ENCODE measurements around the gene SLC23A2.
"Not testable (repeated sequence)": the region's sequence is repeated elsewhere in the genome, so short reads cannot be mapped to it uniquely, and the experiment has no call there.

The SLC23A2 gene

DNA sequence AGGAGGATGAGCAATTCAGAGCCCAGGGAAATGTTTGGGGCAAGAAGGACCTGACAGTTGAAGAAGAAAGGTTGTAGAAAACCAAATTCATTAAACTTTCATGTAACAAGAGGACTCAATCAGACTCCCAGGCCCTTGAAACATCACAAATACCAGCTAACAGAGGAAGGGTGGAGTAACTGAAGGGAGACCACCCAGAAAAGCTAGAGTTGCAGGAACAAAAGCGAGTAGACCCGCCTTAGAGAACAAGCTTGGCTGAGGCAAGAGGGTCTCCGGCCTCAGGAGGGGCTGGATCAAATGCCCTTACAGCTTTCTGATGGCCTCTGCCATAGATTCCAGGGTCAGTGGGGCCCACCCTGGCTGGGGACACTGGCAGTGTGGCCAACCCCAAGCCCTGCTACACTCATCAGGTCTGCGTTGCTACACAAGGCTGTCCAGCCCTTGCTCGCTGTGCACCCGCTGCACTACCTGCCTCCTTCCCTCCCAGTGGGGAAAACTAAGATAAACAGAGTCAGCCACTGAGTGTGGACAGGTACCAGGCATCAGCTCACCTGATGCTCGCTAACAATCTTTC is 110.0 kb downstream of the SLC23A2 start:
- FAIRE-seq, result no peak
- no peak for DNase-seq (ENCODE audit: insufficient read length)
- TF ChIP-seq POLR2AphosphoS5 (IDR thresholded peaks at IDR 0.05; ENCODE audit: low read depth, low read length) (no peak), TAF1 (IDR thresholded peaks at IDR 0.05; ENCODE audit: borderline replicate concordance, low read depth, low read length) (no peak), POLR2A (IDR thresholded peaks at IDR 0.05; ENCODE audit: low read depth, low read length) (no peak)

DNA sequence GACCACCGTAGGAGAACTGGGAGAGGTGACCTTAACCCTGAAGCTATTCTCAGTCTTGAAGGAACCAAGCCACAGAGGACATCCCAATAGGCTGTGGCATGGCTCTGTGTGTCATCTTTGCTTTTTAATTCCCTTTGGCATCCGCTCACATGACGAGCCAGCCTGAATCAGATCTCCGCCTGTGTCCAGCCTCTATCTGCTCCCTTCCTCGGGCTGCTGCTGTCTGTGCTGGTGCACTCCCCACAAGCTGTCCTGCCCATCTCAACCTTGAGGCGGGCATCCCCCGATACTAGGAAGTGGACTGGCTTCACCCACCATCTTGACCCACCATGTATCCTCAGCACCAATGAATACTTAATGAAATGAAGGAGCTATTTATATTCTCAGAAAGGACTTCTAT is 111.9 kb downstream of the SLC23A2 start:
- DNase-seq (ENCODE audit: insufficient read length) (no peak), FAIRE-seq (no peak)
- TF ChIP-seq POLR2A (IDR thresholded peaks at IDR 0.05; ENCODE audit: low read depth, low read length), result no peak
- TF ChIP-seq POLR2AphosphoS5 (IDR thresholded peaks at IDR 0.05; ENCODE audit: low read depth, low read length), result no peak
- no peak for TF ChIP-seq TAF1 (IDR thresholded peaks at IDR 0.05; ENCODE audit: borderline replicate concordance, low read depth, low read length)

DNA sequence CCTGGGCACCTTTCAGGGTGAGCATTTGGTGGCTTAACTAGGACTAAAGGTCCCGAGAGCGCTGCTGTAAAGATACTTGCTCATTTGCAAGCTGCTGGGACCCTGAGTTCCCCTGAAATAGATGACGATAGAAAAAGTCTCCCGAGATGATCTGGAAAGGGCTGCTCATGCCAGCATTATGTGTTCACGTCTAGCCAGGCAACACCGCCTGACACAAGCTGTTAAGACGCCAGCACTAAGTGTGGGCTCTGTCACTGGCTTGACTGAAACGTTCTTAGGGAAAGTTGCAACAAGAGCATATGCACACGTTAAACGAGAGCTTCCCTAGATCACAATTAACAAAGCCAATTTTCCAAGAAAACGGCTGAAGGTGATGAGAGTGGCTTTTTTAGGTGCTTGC is 113.7 kb downstream of the SLC23A2 start:
- TF ChIP-seq POLR2AphosphoS5 (IDR thresholded peaks at IDR 0.05; ENCODE audit: low read depth, low read length) (no peak), POLR2A (IDR thresholded peaks at IDR 0.05; ENCODE audit: low read depth, low read length) (no peak), TAF1 (IDR thresholded peaks at IDR 0.05; ENCODE audit: borderline replicate concordance, low read depth, low read length) (no peak)
- no peak for DNase-seq (ENCODE audit: insufficient read length)
- FAIRE-seq, result no peak

DNA sequence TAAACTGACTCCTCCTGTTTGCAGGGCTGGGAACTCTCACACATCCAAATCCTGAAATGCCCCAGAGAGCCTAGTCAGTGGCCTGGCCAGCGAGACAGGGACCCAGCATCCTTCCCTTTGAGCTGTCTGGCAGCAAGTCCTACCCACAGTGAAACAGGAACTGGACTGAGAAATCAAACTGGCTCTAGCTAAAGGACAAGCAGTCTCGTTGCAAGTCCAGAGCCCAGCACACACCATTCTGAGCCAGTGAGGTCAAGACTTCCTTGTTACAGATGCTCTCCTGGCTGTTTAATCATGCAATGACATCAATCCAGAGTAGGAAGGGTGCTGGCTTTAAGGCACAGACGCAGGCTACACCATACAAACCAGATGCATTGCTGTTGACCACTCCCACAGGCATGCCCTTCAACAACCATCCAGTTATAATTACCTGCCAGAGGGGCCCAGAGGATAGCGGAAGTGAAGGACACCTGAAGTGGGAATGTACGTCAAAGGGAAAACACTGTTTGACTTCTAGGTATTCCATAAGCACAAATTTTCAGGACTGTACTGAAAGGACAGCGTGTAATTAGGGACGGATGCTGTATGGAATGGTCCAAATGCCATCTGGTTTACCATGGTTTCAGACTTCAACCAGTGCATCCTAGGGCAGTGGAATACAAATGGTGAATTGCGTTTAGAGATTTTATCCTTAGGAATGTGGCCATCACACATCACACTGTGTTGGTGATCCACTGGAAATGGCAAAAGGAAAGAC is 114.4 kb downstream of the SLC23A2 start:
- FAIRE-seq (no peak), DNase-seq (ENCODE audit: insufficient read length) (no peak)
- TF ChIP-seq TAF1 (IDR thresholded peaks at IDR 0.05; ENCODE audit: borderline replicate concordance, low read depth, low read length) (no peak), POLR2AphosphoS5 (IDR thresholded peaks at IDR 0.05; ENCODE audit: low read depth, low read length) (no peak), POLR2A (IDR thresholded peaks at IDR 0.05; ENCODE audit: low read depth, low read length) (no peak)

DNA sequence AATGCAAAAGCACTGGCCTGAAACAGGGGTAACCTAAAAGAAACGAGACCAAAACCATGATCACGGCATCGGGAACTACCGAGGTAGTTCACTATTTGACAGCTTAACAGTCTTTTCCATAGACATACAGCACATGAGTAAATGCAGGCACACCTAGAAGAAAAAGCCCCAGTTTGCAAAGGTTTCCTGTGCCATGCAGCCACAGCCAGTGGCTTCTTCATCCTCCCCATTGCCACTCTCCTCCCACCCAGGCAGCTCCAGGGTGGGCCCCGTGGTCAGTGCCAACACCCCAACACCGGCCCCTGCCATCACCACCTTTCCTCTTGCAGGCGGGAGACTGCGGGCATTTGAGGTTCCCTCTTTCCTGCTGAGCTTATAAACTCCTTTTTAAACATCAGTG is 115.4 kb downstream of the SLC23A2 start:
- DNase-seq (ENCODE audit: insufficient read length) (no peak), FAIRE-seq (no peak)
- TF ChIP-seq POLR2AphosphoS5 (IDR thresholded peaks at IDR 0.05; ENCODE audit: low read depth, low read length) (no peak), POLR2A (IDR thresholded peaks at IDR 0.05; ENCODE audit: low read depth, low read length) (no peak)

DNA sequence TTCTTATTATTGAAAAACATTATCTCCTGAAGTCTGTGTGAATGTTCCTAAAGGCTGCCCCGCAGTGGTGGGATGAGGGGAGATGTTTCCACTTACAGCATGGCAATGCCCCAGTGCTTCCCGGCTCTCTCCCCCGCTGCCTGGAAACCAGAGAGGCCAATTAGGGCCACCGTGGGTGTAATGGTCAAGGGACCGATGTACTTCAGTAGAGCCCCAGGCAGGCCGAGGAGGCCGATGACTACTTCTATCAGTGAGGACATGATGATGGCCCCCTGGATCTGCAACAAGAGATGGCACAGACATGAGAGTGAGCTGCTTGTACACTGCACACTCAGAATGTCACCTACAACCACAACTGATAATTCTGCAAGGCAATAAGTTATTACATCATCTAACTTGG is 117.8 kb downstream of the SLC23A2 start:
- DNase-seq (ENCODE audit: insufficient read length) (no peak), FAIRE-seq (no peak)
- TF ChIP-seq POLR2AphosphoS5 (IDR thresholded peaks at IDR 0.05; ENCODE audit: low read depth, low read length) (no peak), POLR2A (IDR thresholded peaks at IDR 0.05; ENCODE audit: low read depth, low read length) (no peak), TAF1 (IDR thresholded peaks at IDR 0.05; ENCODE audit: borderline replicate concordance, low read depth, low read length) (no peak)

DNA sequence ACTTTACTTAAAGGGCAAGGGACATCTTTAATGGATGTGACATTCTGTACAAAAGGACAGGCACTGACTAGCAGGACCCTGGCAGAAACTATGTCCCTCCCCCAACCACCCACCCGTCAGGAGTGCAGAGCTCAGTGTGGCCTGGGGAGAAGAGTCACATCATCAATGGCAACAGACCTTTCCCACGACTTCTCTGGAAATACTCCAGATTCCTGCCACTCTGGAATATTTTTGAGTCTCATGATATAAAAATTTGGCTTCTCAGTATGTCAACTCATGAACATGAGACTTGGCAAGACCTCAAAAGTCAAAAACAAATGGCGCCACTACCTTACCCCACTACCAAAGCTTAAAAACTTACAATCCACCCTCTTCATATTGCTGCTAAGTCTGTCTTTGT is 118.3 kb downstream of the SLC23A2 start:
- no peak for FAIRE-seq
- no peak for TF ChIP-seq POLR2AphosphoS5 (IDR thresholded peaks at IDR 0.05; ENCODE audit: low read depth, low read length)
- no peak for TF ChIP-seq TAF1 (IDR thresholded peaks at IDR 0.05; ENCODE audit: borderline replicate concordance, low read depth, low read length)
- TF ChIP-seq POLR2A (IDR thresholded peaks at IDR 0.05; ENCODE audit: low read depth, low read length), result no peak

DNA sequence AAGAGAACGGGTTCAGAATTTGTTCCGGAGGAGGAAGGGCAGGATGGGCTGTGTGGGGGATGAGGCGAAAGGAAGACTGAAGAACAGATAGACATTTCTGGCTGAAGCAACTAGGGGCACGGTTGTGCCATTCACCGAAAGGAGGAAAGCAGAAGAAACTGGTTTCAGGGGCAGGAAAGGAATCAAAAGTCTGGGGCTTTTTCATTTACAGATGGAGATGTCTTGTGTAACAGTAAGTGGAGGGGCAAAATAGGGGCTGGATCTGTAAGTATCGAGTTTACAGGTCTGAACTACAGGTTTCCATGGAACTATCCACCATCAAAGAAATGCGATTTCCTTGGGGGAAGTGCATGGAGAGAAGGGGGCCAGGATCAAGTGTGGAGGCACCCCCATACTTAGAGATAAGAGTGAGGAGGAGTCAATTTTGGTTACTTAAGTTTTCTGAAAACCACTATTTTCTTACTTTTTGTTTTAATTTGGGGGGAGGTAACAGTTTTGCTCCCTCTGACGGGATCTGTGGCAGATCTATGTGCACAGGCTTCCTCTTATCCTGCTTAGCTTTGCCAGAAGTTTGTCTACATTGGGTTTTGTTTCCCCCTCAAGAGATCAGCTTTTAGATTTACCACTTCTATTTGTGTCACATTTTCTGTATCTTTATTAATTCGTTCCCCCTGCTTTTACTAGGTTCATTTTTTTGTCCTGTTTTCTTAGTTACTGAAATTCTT is 120.1 kb downstream of the SLC23A2 start:
- TF ChIP-seq POLR2AphosphoS5 (IDR thresholded peaks at IDR 0.05; ENCODE audit: low read depth, low read length) (no peak), POLR2A (IDR thresholded peaks at IDR 0.05; ENCODE audit: low read depth, low read length) (no peak), TAF1 (IDR thresholded peaks at IDR 0.05; ENCODE audit: borderline replicate concordance, low read depth, low read length) (no peak)
- FAIRE-seq (no peak), DNase-seq (ENCODE audit: insufficient read length) (no peak)

More for the DNA sequence above, 118.3 kb downstream of the SLC23A2 start:
- no peak for DNase-seq (ENCODE audit: insufficient read length)

DNA sequence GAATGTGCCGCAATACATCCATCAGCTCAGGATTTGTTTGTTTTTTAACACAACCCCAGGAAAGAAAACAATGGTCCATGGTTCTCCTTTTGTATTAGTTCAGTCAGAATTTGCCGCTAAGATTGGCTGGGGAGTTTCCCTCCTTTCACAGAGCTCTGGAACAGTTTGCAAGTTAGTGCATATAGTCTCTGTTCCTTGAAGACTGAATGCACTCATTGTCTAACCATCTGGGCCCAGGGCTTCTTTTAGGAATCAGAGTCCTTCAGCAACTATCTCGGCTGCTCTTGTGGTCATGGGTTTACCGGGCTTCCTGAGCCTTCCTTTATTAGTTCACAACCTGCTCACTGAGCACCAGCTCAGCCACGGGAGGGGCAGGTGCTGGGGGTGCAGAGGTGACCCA is 121.3 kb downstream of the SLC23A2 start:
- TF ChIP-seq TAF1 (IDR thresholded peaks at IDR 0.05; ENCODE audit: borderline replicate concordance, low read depth, low read length), result no peak
- TF ChIP-seq POLR2A (IDR thresholded peaks at IDR 0.05; ENCODE audit: low read depth, low read length), result no peak
- TF ChIP-seq POLR2AphosphoS5 (IDR thresholded peaks at IDR 0.05; ENCODE audit: low read depth, low read length), result no peak

DNA sequence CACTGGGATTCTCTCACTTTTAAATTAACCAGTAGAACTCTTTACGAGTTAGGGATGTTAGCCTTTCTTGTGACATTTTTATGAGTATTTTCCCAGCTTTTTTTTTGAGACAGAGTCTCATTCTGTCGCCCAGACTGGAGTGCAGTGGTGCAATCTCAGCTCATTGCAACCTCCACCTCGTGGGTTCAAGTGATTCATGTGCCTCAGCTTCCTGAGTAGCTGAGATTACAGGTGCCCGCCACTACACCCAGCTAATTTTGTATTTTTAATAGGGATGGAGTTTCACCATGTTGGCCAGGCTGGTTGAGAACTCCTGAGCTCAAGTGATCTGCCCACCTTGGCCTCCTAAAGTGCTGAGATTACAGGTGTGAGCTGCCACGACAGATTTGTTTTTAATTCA is 123.2 kb downstream of the SLC23A2 start:
- not testable (repeated sequence) for DNase-seq (ENCODE audit: insufficient read length); FAIRE-seq

More for the DNA sequence above, 121.3 kb downstream of the SLC23A2 start:
- FAIRE-seq, result no peak
- no peak for DNase-seq (ENCODE audit: insufficient read length)

DNA sequence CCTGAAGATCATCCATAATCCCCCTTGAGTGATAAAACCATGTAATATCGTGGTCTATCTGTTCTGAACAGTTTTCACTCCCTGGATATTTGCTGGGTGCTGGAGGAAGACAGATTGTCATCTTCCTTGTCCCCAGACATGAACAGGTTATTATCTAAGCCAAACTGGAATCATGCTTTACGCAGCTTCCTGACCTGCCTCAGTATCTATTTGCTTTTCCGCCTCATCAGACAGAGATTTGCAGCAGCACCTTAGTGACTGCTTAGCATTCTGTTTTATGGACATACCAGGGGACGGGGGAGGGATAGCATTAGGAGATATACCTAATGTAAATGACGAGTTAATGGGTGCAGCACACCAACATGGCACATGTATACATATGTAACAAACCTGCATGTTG is 124.6 kb downstream of the SLC23A2 start:
- no peak for FAIRE-seq
- no peak for TF ChIP-seq POLR2AphosphoS5 (IDR thresholded peaks at IDR 0.05; ENCODE audit: low read depth, low read length)
- TF ChIP-seq TAF1 (IDR thresholded peaks at IDR 0.05; ENCODE audit: borderline replicate concordance, low read depth, low read length), result no peak
- TF ChIP-seq POLR2A (IDR thresholded peaks at IDR 0.05; ENCODE audit: low read depth, low read length), result no peak
- DNase-seq (ENCODE audit: insufficient read length), result no peak

DNA sequence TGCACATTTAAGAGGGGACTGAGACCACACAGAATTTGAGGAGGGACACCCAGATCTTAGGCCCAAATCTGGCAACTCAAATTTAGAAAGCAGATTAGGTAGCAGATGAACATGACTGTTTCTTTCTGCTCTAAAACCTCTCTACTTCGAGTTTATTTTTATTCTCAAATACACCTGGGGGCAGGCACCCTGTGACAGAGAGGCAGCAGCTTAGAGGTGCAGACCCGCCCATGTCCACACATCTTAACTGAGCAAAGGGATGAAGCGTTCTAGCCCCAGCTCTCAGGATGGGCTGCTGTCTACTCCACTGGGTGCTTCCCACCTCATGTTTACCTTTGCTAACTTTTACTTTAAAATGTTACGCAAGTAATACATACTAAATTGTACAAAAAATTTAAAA is 125.0 kb downstream of the SLC23A2 start:
- TF ChIP-seq POLR2AphosphoS5 (IDR thresholded peaks at IDR 0.05; ENCODE audit: low read depth, low read length) (no peak), POLR2A (IDR thresholded peaks at IDR 0.05; ENCODE audit: low read depth, low read length) (no peak), TAF1 (IDR thresholded peaks at IDR 0.05; ENCODE audit: borderline replicate concordance, low read depth, low read length) (no peak)
- no peak for DNase-seq (ENCODE audit: insufficient read length)
- FAIRE-seq, result no peak

All from GM12892 (cell line).